HEK293 (cell line): ENCODE results near the gene TMEM202.

ENCODE experiments used
- SETDB1 ChIP-seq: IDR thresholded peaks from one replicate; pipeline ENCODE4 v1.6.1; 2017; ENCODE audit warnings: mild to moderate bottlenecking, low read length, moderate library complexity, mixed read lengths; ENCODE audit not compliant: insufficient read length
- ZNF184 ChIP-seq: fragments of 450-650 bp; IDR thresholded peaks from 2 replicates; pipeline ENCODE4 v1.5.1; 2018; ENCODE audit warnings: missing biosample characterization, mild to moderate bottlenecking, missing genetic modification characterization
- ZNF433 ChIP-seq: fragments of 450-650 bp; formaldehyde crosslinking; IDR thresholded peaks from 2 replicates; pipeline ENCODE4 v1.5.1; 2016; ENCODE audit warnings: missing biosample characterization, missing genetic modification characterization, low read depth
- TF ChIP-seq, protein P1 (sequence below): fragments of 450-650 bp; formaldehyde crosslinking; IDR thresholded peaks from 2 replicates; pipeline ENCODE4 v1.5.1; 2016; ENCODE audit warnings: missing biosample characterization, missing genetic modification characterization

DNA sequence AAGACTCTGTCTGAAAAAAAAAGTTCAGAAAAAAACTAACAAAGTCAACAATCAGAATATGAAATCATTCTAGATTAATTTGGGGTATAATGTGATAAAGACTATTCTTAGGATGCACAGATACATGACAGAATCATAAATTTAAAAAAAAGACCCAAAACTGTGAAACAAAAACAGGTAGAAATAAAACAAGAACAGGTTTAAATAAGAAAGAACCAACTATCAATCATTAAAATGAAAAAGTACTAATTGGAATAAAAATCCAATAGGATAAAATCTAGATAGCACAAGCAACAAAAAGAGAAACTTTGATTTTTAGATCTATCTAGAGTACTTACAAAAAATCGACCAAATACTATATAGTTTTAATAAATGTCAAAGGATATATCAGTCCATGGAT, 13.4 kb downstream of the TMEM202 start:
- TF ChIP-seq ZNF184 (tag by site-specific recombination) (no peak), SETDB1 (no peak), ZNF433 (tag by site-specific recombination) (no peak)
- TF ChIP-seq, protein P1, sequence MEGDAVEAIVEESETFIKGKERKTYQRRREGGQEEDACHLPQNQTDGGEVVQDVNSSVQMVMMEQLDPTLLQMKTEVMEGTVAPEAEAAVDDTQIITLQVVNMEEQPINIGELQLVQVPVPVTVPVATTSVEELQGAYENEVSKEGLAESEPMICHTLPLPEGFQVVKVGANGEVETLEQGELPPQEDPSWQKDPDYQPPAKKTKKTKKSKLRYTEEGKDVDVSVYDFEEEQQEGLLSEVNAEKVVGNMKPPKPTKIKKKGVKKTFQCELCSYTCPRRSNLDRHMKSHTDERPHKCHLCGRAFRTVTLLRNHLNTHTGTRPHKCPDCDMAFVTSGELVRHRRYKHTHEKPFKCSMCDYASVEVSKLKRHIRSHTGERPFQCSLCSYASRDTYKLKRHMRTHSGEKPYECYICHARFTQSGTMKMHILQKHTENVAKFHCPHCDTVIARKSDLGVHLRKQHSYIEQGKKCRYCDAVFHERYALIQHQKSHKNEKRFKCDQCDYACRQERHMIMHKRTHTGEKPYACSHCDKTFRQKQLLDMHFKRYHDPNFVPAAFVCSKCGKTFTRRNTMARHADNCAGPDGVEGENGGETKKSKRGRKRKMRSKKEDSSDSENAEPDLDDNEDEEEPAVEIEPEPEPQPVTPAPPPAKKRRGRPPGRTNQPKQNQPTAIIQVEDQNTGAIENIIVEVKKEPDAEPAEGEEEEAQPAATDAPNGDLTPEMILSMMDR (tag by site-specific recombination), result no peak
